H1 (cell line): Measurements from ENCODE around the gene CRYBB1. TPM values are rescaled to one million over a fixed set of nuclear protein-coding genes. Genes with fewer than 3 reads are reported as not detected.

Experiments
- CTCF ChIA-PET: fragments of 300-600 bp; sonication (Branson Sonifier 250); formaldehyde crosslinking; loops from one replicate; lab custom pipeline; 2021; ENCODE audit not compliant: partially characterized antibody; lab: Charles Lee
- POLR2A ChIA-PET: fragments of 300-600 bp; sonication (Branson Sonifier 250); formaldehyde crosslinking; loops from one replicate; lab custom pipeline; 2021; ENCODE audit warnings: inconsistent platforms; ENCODE audit not compliant: partially characterized antibody; lab: Charles Lee
- DNase-seq, 2 experiments: peaks; one replicate each; pipeline versions ENCODE4 v3.0.0 to v3.0.0-alpha.2; 2010 to 2022; ENCODE audit warnings: low spot score in 2 of 2, low read depth in 1 of 2, mixed read lengths in 1 of 2
- FAIRE-seq: peaks from 2 replicates; lab custom pipeline; 2011; peaks lifted over from hg19 to GRCh38; lab: Jason Lieb, UNC
- H2AFZ ChIP-seq: 2 replicates; pipeline ENCODE4 v1.8.1; 2012; ENCODE audit warnings: low read length, inconsistent platforms
- H2AK5ac ChIP-seq: 2 replicates; pipeline ENCODE4 v1.6.1; 2013; ENCODE audit warnings: low read depth, low read length
- H2BK120ac ChIP-seq: replicated peaks from 2 replicates; pipeline ENCODE3; 2013; ENCODE audit warnings: low read depth, low read length, inconsistent platforms
- H2BK12ac ChIP-seq: 2 replicates; pipeline ENCODE4 v1.6.1; 2013; ENCODE audit warnings: low read depth, low read length
- H2BK15ac ChIP-seq: 2 replicates; pipeline ENCODE4 v1.6.1; 2013; ENCODE audit warnings: low read length
- H2BK20ac ChIP-seq: 2 replicates; pipeline ENCODE4 v1.6.1; 2013; ENCODE audit warnings: low read length
- H2BK5ac ChIP-seq: 2 replicates; pipeline ENCODE4 v1.6.1; 2013; ENCODE audit warnings: low read depth, low read length
- H3K14ac ChIP-seq: 2 replicates; pipeline ENCODE4 v1.6.1; 2013; ENCODE audit warnings: inconsistent platforms; ENCODE audit not compliant: insufficient read length
- H3K18ac ChIP-seq: 2 replicates; pipeline ENCODE4 v1.6.1; 2013; ENCODE audit warnings: low read length; ENCODE audit errors: extremely low read depth
- H3K23ac ChIP-seq: 2 replicates; pipeline ENCODE4 v1.6.1; 2013; ENCODE audit warnings: inconsistent platforms; ENCODE audit not compliant: insufficient read length
- H3K23me2 ChIP-seq: 2 replicates; pipeline ENCODE4 v1.6.1; 2013; ENCODE audit warnings: low read depth, low read length
- H3K27ac ChIP-seq: 2 replicates; pipeline ENCODE4 v1.6.1; 2011; ENCODE audit warnings: low read depth, low read length, inconsistent platforms
- H3K27me3 ChIP-seq, 4 experiments: replicated peaks in 1 of 4; 1 replicate in 1 of 4; 2 replicates in 3 of 4; pipeline versions ENCODE4 v1.6.1 to v1.8.1; 2011 to 2013; ENCODE audit warnings: low read length in 3 of 4, mild to moderate bottlenecking in 3 of 4, inconsistent platforms in 2 of 4, mixed read lengths in 2 of 4, moderate library complexity in 1 of 4; ENCODE audit not compliant: control insufficient read depth in 3 of 4, insufficient read depth in 3 of 4; ENCODE audit errors: extremely low read depth in 1 of 4
- H3K36me3 ChIP-seq, 4 experiments: 2 replicates each; pipeline versions ENCODE4 v1.6.1 to v1.8.1; 2011 to 2013; ENCODE audit warnings: mild to moderate bottlenecking in 4 of 4, low read length in 3 of 4, moderate library complexity in 2 of 4, control low read depth in 1 of 4, inconsistent platforms in 1 of 4; ENCODE audit not compliant: insufficient read depth in 4 of 4, control insufficient read depth in 2 of 4
- H3K4ac ChIP-seq: replicated peaks from 2 replicates; pipeline ENCODE3; 2013; ENCODE audit warnings: low read length, low read depth, mixed read lengths, inconsistent platforms; ENCODE audit not compliant: insufficient read length
- H3K4me1 ChIP-seq, 4 experiments: replicated peaks in 1 of 4; 1 replicate in 1 of 4; 2 replicates in 3 of 4; pipeline versions ENCODE4 v1.6.1 to v1.8.1; 2011 to 2013; ENCODE audit warnings: low read length in 3 of 4, inconsistent platforms in 2 of 4, mixed read lengths in 1 of 4; ENCODE audit not compliant: insufficient read depth in 4 of 4, control insufficient read depth in 3 of 4
- H3K4me2 ChIP-seq, 2 experiments: 2 replicates each; pipeline versions ENCODE4 v1.6.1 to v1.8.1; 2011 to 2013; ENCODE audit warnings: low read depth in 2 of 2, low read length in 2 of 2, control low read depth in 1 of 2, inconsistent platforms in 1 of 2, mild to moderate bottlenecking in 1 of 2; ENCODE audit not compliant: insufficient read depth in 1 of 2
- H3K4me3 ChIP-seq, 4 experiments: fragments of 200-600, 300-600 bp in 1 of 4; sonication (generic), shearing (Covaris generic), sonication (Bioruptor Twin) in 1 of 4; 2 replicates each; pipeline versions ENCODE4 v1.5.1 to v1.8.1; 2011 to 2016; ENCODE audit warnings: low read length in 4 of 4, low read depth in 3 of 4, control low read depth in 2 of 4, inconsistent platforms in 2 of 4, mild to moderate bottlenecking in 2 of 4, mixed read lengths in 1 of 4, moderate library complexity in 1 of 4; ENCODE audit not compliant: insufficient read depth in 2 of 4; ENCODE audit errors: extremely low read depth in 1 of 4
- H3K56ac ChIP-seq: replicated peaks from 2 replicates; pipeline ENCODE3; 2013; ENCODE audit warnings: low read depth, mild to moderate bottlenecking, mixed read lengths, low read length, inconsistent platforms; ENCODE audit not compliant: insufficient read length
- H3K79me1 ChIP-seq: 2 replicates; pipeline ENCODE4 v1.6.1; 2013; ENCODE audit warnings: low read depth, low read length, control low read depth
- H3K79me2 ChIP-seq, 2 experiments: 2 replicates each; pipeline versions ENCODE4 v1.6.1 to v1.8.1; 2012 to 2013; ENCODE audit warnings: low read length in 2 of 2, mild to moderate bottlenecking in 2 of 2, inconsistent platforms in 1 of 2; ENCODE audit not compliant: insufficient read depth in 2 of 2, control insufficient read depth in 1 of 2
- H3K9ac ChIP-seq, 4 experiments: replicated peaks in 1 of 4; 1 replicate in 1 of 4; 2 replicates in 3 of 4; pipeline versions ENCODE4 v1.6.1 to v1.8.1; 2011 to 2013; ENCODE audit warnings: low read depth in 3 of 4, low read length in 3 of 4, control low read depth in 2 of 4, mild to moderate bottlenecking in 2 of 4, moderate library complexity in 2 of 4, inconsistent platforms in 1 of 4; ENCODE audit errors: extremely low read depth in 1 of 4
- H3K9me3 ChIP-seq, 2 experiments: 2 replicates each; pipeline versions ENCODE4 v1.6.1 to v1.8.1; 2012 to 2013; ENCODE audit warnings: mild to moderate bottlenecking in 2 of 2, moderate library complexity in 2 of 2, control low read depth in 1 of 2, inconsistent platforms in 1 of 2, low read depth in 1 of 2, low read length in 1 of 2, mixed read lengths in 1 of 2; ENCODE audit not compliant: insufficient read depth in 2 of 2
- H4K20me1 ChIP-seq, 2 experiments: replicated peaks in 1 of 2; 2 replicates each; pipeline versions ENCODE3 to v1.8.1; 2011 to 2013; ENCODE audit warnings: inconsistent platforms in 2 of 2, low read length in 2 of 2, mild to moderate bottlenecking in 1 of 2; ENCODE audit not compliant: insufficient read depth in 2 of 2, control insufficient read depth in 1 of 2
- H4K5ac ChIP-seq: 2 replicates; pipeline ENCODE4 v1.6.1; 2013; ENCODE audit warnings: low read length, low read depth, mixed read lengths, inconsistent platforms; ENCODE audit not compliant: insufficient read length
- H4K8ac ChIP-seq: 2 replicates; pipeline ENCODE4 v1.8.0; 2013; ENCODE audit warnings: mild to moderate bottlenecking, moderate library complexity, low read length, inconsistent platforms; ENCODE audit not compliant: insufficient read depth; ENCODE audit errors: extremely low read depth
- H4K91ac ChIP-seq: replicated peaks from 2 replicates; pipeline ENCODE3; 2013; ENCODE audit warnings: low read length, mixed read lengths, inconsistent platforms; ENCODE audit not compliant: insufficient read length
- ATF2 ChIP-seq: IDR thresholded peaks from 2 replicates; pipeline ENCODE4 v1.6.1; 2012; ENCODE audit warnings: low read length, inconsistent platforms
- ATF3 ChIP-seq: IDR thresholded peaks from 2 replicates; pipeline ENCODE4 v1.6.1; 2011; ENCODE audit warnings: low read depth, mild to moderate bottlenecking, low read length; ENCODE audit not compliant: insufficient read depth
- BACH1 ChIP-seq: IDR thresholded peaks from 2 replicates; pipeline ENCODE4 v1.6.1; 2012; ENCODE audit warnings: low read length, improper control_type of control experiment
- CHD2 ChIP-seq: IDR thresholded peaks from 2 replicates; pipeline ENCODE4 v1.6.1; 2012; ENCODE audit warnings: low read length, improper control_type of control experiment
- FOSL1 ChIP-seq: IDR thresholded peaks from 2 replicates; pipeline ENCODE4 v1.6.1; 2011; ENCODE audit warnings: mild to moderate bottlenecking, low read depth, low read length, moderate library complexity; ENCODE audit not compliant: insufficient read depth
- KDM1A ChIP-seq: fragments of 200-600, 300-600 bp; sonication (generic); IDR thresholded peaks from 2 replicates; pipeline ENCODE4 v1.7.1; 2016; ENCODE audit warnings: mild to moderate bottlenecking, low read length, borderline replicate concordance
- SIN3A ChIP-seq, 2 experiments: IDR thresholded peaks in 1 of 2; conservative IDR thresholded peaks in 1 of 2; 2 replicates each; pipeline ENCODE4 v1.6.1; 2011 to 2012; ENCODE audit warnings: low read length in 2 of 2, improper control_type of control experiment in 1 of 2, low read depth in 1 of 2, mild to moderate bottlenecking in 1 of 2
- SP1 ChIP-seq: IDR thresholded peaks from 2 replicates; pipeline ENCODE4 v1.6.1; 2011; ENCODE audit warnings: low read depth, low read length
- SUZ12 ChIP-seq: fragments of 200-600 bp; sonication (generic); IDR thresholded peaks from 2 replicates; pipeline ENCODE4 v1.6.1; 2012; ENCODE audit warnings: mild to moderate bottlenecking, inconsistent platforms, low read length, moderate library complexity, mixed read lengths
- TAF1 ChIP-seq: IDR thresholded peaks from 2 replicates; pipeline ENCODE4 v1.6.1; 2011; ENCODE audit warnings: mild to moderate bottlenecking, low read depth, low read length
- WGBS, 2 experiments: shearing (Covaris generic) in 1 of 2; methylation state at CpG; one replicate each; pipeline versions ENCODE4 v1.1.6 to v1.1.7; 2013 to 2015; ENCODE audit warnings: low lambda C conversion rate in 2 of 2, mixed read lengths in 2 of 2, inconsistent platforms in 1 of 2, low coverage in 1 of 2, missing lambda C conversion rate in 1 of 2; ENCODE audit not compliant: insufficient replicate concordance in 2 of 2, insufficient coverage in 1 of 2, insufficient read length in 1 of 2; ENCODE audit errors: extremely low coverage in 1 of 2, missing lambda C conversion rate in 1 of 2; 5-methylcytosine and 5-hydroxymethylcytosine counted together
- polyA plus RNA-seq, 7 experiments: library from polyadenylated mRNA; depleted of rRNA in 3 of 7; stranded (reverse) in 5 of 7; unstranded in 2 of 7; fragments of >200 nt in 5 of 7; fragments of 200-250 nt in 2 of 7; gene quantifications; 1 replicate in 5 of 7; 2 replicates in 1 of 7; 4 replicates in 1 of 7; pipeline versions ENCODE4 v1.2.1 to v1.2.3, GENCODE V29; 2011 to 2013; ENCODE audit warnings: missing spikeins in 2 of 7, mixed read lengths in 2 of 7
- total RNA-seq: library from RNA; stranded (reverse); fragmentation: NEBNext Ultra II Directional; extraction: Animal tissue kit (Norgen Biotek cat#: 25700); gene quantifications from 2 replicates; pipeline ENCODE4 v1.2.1, GENCODE V29; 2021

CRYBB1 gene
- total and polyA plus RNA-seq, 2 of the 8 experiments (the other 6 are each of a cell fraction or from before 2014, with no cell fraction given), result 1.7 to 6.0 TPM

- Histone ChIP-seq H3K4me1 (peaks cover 8 to 18% (median 12%) of the 10 kb centered on the region in 4 experiments), H4K91ac (no peak overlapping the region), H3K18ac (no peak overlapping the region; the same call in 1 of the 2 replicates), H3K4me3 (no peak overlapping the region), H3K14ac (no peak overlapping the region), H3K27ac (no peak overlapping the region), H3K9me3 (no peaks in the 10 kb centered on the region), H3K9ac (no peak overlapping the region), H3K23ac (no peak overlapping the region), H3K79me1 (no peaks in the 10 kb centered on the region; the same call in 1 of the 2 replicates), H2BK20ac (peak overlapping the region; percentile 91; the same call in 1 of the 2 replicates), H4K8ac (no peak overlapping the region), H3K27me3 (peaks cover 5 to 20% (median 17%) of the 10 kb centered on the region in 4 experiments), H2BK12ac (peak overlapping the region; percentile 78), H2BK5ac (peak overlapping the region; percentile 21; the same call in 1 of the 2 replicates), H2BK15ac (peak overlapping the region; percentile 14; the same call in 1 of the 2 replicates), H3K79me2 (no peaks in the 10 kb centered on the region), H3K4ac (no peak overlapping the region), H4K20me1 (no peaks in the 10 kb centered on the region), H2BK120ac (no peak overlapping the region), H3K36me3 (no peaks in the 10 kb centered on the region), H3K4me2 (no peak overlapping the region), H2AFZ (no peak overlapping the region), H4K5ac (no peak overlapping the region), H3K23me2 (peaks cover 5% of the 10 kb centered on the region; the same call in 1 of the 2 replicates), H3K56ac (no peak overlapping the region), H2AK5ac (no peak overlapping the region; the same call in 1 of the 2 replicates)
- WGBS, 2 experiments, result 88 to 100% methylated on average over 1 to 2 of the region's 2 CpGs
- DNase-seq (no peak), FAIRE-seq (no peak)
- ChIA-PET POLR2A (interaction anchor here (0.5 kb wide), 1 partner anchor 243 kb away, joined by 3 read pairs; no protein-coding TSS in a partner anchor), CTCF (interaction anchor here (0.8 to 1.0 kb wide), 3 partner anchors 13 to 26 kb away, joined by 4 to 5 read pairs (median 4); no protein-coding TSS in a partner anchor)
- no peak for TF ChIP-seq CHD2
- TF ChIP-seq KDM1A, result no peak
- no peak for TF ChIP-seq SIN3A (conservative IDR thresholded peaks at IDR 0.05 in 1 of 2, IDR thresholded peaks at IDR 0.05 in 1 of 2; ENCODE audit: low read depth in 1 of 2, low read length in 2 of 2)
- no peak for TF ChIP-seq TAF1
- TF ChIP-seq BACH1, result no peak
- no peak for TF ChIP-seq SUZ12
- TF ChIP-seq FOSL1, result no peak
- no peak for TF ChIP-seq SP1
- no peak for TF ChIP-seq ATF2
- no peak for TF ChIP-seq ATF3
Measured at GRCh38 chr22:26609287-26609686, 8.5 kb downstream of the CRYBB1 start.
